GM19372 (cell line): Measurements from ENCODE around the gene ARPP19.
"Not testable (repeated sequence)": the region's sequence is repeated elsewhere in the genome, so short reads cannot be mapped to it uniquely, and the experiment has no call there.

Source experiments
- ATAC-seq: cut with Tn5 transposase; IDR thresholded peaks from one replicate; pipeline ENCODE4 v1.9.1; 2021; ENCODE audit warnings: mild to moderate bottlenecking, low read depth, moderate library complexity; ENCODE audit not compliant: unreplicated experiment

The ARPP19 gene

DNA sequence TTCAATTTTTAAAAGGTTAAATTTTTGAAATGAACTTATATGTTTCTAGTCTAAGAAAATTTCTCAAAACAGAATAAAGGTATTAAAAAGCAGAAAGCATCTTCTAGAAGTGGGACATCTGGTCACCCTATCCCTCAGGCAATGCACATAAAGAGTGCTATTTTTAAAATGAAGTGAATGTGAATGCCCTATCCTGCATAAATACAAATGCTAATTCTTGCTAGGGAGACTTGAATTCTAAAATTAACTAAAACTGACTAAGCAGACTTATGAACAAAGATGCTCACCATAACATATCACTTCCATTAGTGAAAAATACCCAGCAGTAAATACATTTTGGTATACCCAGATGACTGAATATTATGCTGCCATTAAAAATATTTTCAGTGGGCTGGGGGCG lies 51.8 kb downstream of the ARPP19 start:
- ATAC-seq = no peak

DNA sequence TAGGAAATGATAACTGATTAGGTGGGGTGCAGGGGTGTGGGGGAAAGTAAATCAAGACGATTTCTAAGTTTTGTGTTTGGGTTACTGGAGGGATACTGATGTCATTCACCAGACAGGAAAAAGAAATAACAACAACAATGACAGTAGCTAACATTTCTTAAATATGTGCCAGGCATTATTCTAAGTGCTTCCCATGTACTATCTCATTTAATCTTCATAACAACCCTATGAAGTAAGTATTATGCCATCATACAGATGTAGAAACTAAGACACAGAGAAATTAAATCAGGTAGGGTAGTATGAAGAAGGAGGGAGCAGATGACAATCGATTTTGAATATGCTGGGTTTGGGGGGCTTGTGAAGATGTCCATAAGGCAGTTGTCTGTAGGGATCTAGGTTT lies 53.5 kb downstream of the ARPP19 start:
- no peak for ATAC-seq

DNA sequence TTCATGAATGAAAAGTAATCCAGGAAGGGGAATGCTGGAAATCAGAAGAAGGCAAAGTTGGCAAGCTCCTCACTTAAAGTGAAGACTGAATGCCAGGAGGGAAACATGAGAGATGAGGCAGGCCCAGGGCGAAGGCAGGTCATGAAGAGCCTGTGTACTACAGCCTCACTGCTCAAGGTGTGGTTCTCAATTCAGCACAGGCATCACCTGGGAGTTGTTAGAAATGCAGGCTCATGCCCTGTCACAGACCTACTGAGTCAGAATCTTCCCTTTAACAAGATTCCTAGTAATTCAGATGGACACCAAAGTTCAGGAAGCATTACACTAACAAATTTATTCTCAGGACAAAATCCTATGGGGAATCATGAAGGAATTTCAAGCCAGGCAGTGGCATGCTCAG lies 54.3 kb downstream of the ARPP19 start:
- no peak for ATAC-seq

DNA sequence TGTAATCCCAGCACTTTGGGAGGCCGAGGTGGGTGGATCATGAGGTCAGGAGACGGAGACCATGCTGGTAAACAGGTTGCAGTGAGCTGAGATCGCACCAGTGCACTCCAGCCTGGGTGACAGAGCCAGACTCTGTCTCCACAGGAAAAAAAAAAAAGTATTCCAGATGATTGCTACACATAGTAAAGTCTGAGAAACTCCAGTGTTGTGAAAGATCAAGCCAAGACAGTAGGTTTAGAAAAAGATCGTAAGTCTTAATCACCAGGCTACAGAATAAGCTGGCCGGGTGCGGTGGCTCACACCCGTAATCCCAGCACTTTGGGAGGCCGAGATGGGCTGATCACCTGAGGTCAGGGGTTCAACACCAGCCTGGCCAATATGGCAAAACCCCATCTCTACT lies 56.0 kb downstream of the ARPP19 start:
- not testable (repeated sequence) for ATAC-seq

DNA sequence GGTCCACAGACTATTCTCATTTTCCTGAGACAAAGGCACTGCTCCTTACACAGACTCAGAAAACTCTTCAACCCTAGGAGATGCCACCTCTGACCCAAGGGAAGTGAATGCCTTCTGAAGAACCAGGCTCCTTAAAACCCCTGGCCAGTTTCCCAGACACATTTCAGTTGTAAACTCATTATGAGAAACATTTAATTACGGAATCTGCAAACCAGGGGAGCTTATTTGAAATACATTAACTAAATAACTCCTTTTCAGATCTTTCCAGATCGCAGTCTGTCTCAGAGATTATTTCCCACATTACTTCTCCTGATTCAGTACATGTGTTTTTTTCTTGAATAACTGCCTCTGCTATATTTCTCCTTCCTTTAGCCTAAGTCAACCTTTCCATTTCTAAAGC lies 57.7 kb downstream of the ARPP19 start:
- no peak for ATAC-seq

DNA sequence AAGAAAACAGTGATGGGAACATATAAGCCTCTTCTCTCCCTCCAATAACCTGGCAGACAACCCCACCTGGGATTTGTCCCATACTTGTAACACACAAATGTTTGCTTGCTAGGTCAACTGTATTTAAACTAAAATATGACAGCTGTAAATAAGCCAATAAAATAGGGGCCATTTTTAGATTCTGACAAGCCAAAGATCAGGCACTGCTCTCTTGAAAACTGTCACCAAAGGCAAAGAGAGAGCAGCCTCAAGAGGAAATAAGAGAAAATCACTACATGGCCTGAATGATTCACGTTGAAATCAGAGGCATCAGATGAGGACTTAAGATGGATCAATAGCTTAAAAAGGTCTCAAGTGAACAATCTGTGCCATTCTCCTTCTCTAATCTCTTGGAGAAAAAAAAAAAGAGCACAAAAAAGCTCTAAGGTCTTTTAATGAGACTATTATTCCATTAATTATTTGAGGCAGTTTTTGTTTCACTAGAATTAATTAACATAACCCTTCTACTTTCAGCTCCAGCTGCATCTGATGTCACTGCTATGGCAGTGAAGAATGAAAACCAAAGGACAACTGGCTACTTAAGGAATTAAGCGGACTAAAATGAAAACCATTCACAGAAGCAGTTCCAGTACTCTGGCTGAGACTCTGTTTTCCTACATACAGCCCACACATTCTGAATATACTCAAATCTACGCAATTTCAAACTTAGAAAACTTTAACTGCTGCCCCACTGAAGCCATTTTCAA lies 59.2 kb downstream of the ARPP19 start:
- ATAC-seq = no peak

DNA sequence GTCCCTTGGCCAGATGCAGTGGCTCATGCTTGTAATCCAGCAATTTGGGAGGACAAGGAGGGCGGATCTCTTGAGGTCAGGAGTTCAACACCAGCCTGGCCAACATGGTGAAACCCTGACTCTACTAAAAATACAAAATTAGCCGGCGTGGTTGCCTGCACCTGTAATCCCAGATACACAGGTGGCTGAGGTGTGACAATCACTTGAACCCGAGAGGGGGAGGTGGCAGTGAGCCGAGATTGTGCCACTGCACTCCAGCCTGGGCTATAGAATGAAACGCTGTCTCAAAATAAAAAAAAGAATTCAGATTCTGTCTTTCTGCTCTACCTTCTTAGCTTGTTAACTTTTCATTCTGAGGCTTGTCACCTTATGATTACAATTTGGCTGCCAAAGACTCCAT lies 62.3 kb downstream of the ARPP19 start:
- no peak for ATAC-seq

DNA sequence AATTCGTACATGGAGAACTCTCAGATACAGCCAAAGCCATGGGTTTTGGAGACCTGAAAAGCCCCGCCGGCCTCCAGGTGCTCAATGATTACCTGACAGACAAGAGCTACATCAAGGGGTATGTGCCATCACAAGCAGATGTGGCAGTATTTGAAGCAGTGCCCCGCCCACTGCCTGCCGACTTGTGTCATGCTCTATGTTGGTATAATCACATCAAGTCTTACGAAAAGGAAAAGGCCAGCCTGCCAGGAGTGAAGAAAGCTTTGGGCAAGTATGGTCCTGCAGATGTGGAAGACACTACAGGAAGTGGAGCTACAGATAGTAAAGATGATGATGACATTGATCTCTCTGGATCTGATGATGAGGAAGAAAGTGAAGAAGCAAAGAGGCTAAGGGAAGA lies 63.7 kb downstream of the ARPP19 start:
- no peak for ATAC-seq

DNA sequence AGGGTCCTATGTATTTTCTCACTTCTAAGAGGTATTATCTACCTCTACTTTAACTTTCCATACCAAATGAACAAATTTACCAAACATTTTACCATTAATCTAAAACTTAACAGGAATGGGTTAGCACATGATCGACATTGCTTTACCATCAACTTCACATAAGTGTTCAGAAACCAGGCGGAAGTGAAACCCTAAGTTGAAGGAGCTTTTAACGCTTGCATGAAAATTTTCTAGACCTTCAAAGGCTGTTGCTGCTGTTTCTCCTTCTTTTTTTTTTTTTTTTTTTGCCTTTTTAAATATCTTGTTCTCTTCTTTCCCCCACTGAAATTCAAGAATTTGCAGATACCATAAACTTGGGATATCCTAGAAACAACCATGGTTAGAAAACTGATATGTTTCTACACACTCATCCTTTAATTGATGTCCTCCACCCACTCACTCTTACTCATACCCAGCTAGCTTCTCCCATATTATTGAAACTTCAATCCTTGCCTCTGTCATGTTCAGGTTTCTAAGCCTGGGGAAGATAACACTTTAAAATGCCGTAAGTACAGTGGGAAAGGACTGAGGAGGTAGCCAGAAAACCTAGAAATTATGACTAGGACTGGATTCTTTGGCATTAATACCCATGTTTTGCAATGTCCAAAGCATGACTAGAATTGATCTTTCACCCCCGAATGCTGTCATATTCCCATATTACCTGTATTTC lies 64.9 kb downstream of the ARPP19 start:
- ATAC-seq = peak; percentile 76

DNA sequence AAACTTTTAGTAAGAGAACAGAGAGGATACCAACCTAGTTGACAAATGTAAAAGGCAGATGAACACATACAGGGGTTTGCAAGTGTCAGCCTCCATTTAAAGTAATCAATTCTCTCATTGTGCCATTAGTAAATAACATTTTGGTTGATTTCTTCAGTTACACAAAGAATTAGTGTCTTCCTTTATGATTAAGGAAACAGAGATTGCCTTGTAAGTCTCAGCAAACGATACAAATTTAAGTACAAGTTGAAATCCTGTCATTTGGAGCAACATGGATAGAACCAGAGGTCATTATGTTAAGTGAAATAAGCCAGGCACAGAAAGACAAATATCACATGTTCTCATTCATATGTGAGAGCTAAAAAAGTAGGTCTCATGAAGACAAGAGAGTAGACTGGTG lies 66.2 kb downstream of the ARPP19 start:
- ATAC-seq = no peak

DNA sequence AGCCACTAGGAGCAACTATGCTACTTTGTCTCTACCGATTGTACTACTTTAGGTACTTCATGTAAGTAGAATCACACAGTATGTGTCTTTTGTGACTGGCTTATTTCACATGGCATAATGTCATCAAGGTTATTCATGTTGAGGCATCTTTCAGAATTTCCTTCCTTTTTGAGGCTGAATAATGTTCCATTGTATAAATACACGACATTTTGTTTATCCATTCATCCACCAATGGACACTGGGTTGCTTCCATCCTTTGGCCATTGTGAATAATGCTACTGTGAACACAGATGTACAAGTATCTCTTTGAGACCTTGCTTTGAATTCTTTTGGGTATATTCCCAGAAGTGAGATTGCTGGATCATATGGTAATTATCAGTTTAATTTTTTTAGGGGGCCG lies 69.3 kb downstream of the ARPP19 start:
- ATAC-seq = no peak

DNA sequence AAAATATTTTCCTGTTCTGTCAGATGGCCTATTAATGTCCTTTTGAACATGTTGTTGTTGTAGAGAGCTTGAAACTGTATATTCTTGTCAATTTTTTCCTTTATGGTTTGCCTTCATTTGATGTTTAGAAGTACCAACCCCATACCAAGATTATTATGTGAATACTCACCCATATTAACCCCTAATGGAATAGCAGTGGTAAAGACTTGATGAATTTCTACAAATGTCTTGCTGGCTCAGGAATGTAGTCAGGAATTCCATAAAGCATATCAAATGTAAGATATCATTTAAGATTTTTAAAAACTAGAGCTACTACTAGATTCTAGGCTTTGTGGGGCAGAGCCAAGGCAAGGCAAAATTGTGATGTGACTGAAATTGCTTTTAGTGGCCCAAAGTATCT lies 70.1 kb downstream of the ARPP19 start:
- no peak for ATAC-seq
